ENCODE results near the gene MPRIP.
"Not testable (repeated sequence)": the region's sequence is repeated elsewhere in the genome, so short reads cannot be mapped to it uniquely, and the experiment has no call there.

DNA sequence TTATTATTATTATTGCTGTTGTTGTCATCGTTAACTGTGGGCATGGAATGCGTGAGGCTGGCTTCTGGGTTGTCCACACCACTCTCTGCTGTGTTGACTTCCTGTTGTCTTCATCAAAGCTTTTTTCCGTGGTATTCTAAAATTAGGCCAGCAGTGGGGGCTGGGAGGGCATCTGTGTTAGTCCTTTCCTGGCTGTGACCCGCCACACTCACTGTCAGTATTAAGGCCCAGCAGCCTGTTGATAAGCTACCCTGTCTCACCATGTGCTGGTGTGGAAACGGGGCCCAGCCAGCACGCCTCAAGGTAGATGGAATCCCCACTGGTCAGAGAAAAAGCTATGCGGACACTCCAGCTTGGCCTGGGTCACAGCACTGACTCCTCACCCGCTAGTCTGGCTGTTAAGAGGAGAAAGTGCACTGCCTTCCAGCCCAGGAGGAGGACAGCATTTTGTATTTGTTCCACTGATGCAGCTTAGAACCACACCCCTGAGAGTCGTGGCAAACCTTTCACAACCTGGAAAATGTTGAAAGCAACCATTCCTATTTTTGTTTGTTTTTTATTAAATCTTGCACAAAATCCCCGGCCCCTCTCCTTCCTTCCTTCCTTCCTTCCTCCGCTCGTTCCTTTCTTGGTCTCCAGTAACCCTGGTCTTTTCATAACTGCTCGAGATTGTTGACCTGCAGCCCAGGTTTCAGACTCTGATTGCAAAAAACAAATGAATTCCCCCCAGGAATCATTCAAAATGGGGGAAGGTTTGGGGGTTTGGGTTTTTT lies 142.9 kb downstream of the MPRIP start:
- TF ChIP-seq, protein P1, sequence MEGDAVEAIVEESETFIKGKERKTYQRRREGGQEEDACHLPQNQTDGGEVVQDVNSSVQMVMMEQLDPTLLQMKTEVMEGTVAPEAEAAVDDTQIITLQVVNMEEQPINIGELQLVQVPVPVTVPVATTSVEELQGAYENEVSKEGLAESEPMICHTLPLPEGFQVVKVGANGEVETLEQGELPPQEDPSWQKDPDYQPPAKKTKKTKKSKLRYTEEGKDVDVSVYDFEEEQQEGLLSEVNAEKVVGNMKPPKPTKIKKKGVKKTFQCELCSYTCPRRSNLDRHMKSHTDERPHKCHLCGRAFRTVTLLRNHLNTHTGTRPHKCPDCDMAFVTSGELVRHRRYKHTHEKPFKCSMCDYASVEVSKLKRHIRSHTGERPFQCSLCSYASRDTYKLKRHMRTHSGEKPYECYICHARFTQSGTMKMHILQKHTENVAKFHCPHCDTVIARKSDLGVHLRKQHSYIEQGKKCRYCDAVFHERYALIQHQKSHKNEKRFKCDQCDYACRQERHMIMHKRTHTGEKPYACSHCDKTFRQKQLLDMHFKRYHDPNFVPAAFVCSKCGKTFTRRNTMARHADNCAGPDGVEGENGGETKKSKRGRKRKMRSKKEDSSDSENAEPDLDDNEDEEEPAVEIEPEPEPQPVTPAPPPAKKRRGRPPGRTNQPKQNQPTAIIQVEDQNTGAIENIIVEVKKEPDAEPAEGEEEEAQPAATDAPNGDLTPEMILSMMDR (conservative IDR thresholded peaks at IDR 0.05): not testable (repeated sequence)
- TF ChIP-seq EZH2 (IDR thresholded peaks at IDR 0.05; ENCODE audit: low read depth): not testable (repeated sequence)

Measured in PC-9 (cell line).